Measurements from ENCODE around the gene RELT.

- no peak for TF ChIP-seq POLR2AphosphoS5 (IDR thresholded peaks at IDR 0.05; ENCODE audit: low read depth, low read length)
- no peak for TF ChIP-seq POLR2A (IDR thresholded peaks at IDR 0.05; ENCODE audit: low read depth, low read length)
Measured at GRCh38 chr11:73445980-73446379, 69.8 kb downstream of the RELT start.
